NOMO-1 treated with DMSO at 0.1 percent for 48 hours (cell line): ENCODE measurements around the gene PHF2.
"Not testable (repeated sequence)": the region's sequence is repeated elsewhere in the genome, so short reads cannot be mapped to it uniquely, and the experiment has no call there.

Experiments used
- DNase-seq: peaks from one replicate; lab custom pipeline; 2025; ENCODE audit not compliant: unreplicated experiment; lab: John Stamatoyannopoulos, UW

The PHF2 gene

GRCh38 chr9:93662952-93663572 is 86.7 kb downstream of the PHF2 start:
- DNase-seq = no peak

- DNase-seq = no peak
Observed at GRCh38 chr9:93663877-93664548, 87.6 kb downstream of the PHF2 start.

GRCh38 chr9:93664549-93665120 is 88.3 kb downstream of the PHF2 start:
- DNase-seq = no peak

GRCh38 chr9:93665128-93665636 is 88.8 kb downstream of the PHF2 start:
- DNase-seq = no peak

- no peak for DNase-seq
Observed at GRCh38 chr9:93665637-93666438, 89.5 kb downstream of the PHF2 start.

- not testable (repeated sequence) for DNase-seq
Observed at GRCh38 chr9:93666439-93666784, 90.0 kb downstream of the PHF2 start.

- DNase-seq = no peak
Observed at GRCh38 chr9:93667006-93667405, 90.6 kb downstream of the PHF2 start.

GRCh38 chr9:93667627-93668026 is 91.2 kb downstream of the PHF2 start:
- no peak for DNase-seq

- no peak for DNase-seq
Observed at GRCh38 chr9:93668261-93668871, 92.0 kb downstream of the PHF2 start.

GRCh38 chr9:93669116-93669957 is 93.0 kb downstream of the PHF2 start:
- DNase-seq = no peak

GRCh38 chr9:93669958-93670207 is 93.5 kb downstream of the PHF2 start:
- no peak for DNase-seq

GRCh38 chr9:93670208-93671019 is 94.0 kb downstream of the PHF2 start:
- DNase-seq = peak; percentile 3

GRCh38 chr9:93671020-93671338 is 94.6 kb downstream of the PHF2 start:
- DNase-seq = no peak

- DNase-seq = not testable (repeated sequence)
Observed at GRCh38 chr9:93672330-93673020, 96.1 kb downstream of the PHF2 start.

GRCh38 chr9:93673021-93673838 is 96.8 kb downstream of the PHF2 start:
- DNase-seq = no peak

GRCh38 chr9:93673839-93674334 is 97.5 kb downstream of the PHF2 start:
- no peak for DNase-seq

GRCh38 chr9:93674580-93675335 is 98.4 kb downstream of the PHF2 start:
- DNase-seq = no peak
